ELR (cell line): Measurements from ENCODE around the gene TMEM62.
A peak's percentile ranks its signal among the peaks of the same experiment; 100 is the strongest.
"Not testable (repeated sequence)": the region's sequence is repeated elsewhere in the genome, so short reads cannot be mapped to it uniquely, and the experiment has no call there.

Source experiments
- DNase-seq: peaks from one replicate; pipeline ENCODE4 v3.0.0-alpha.2; 2015; ENCODE audit warnings: low read depth

TMEM62 gene

GRCh38 chr15:43210172-43210745, 76.9 kb downstream of the TMEM62 start:
- DNase-seq = no peak

- no peak for DNase-seq
Observed at GRCh38 chr15:43210807-43211206, 77.4 kb downstream of the TMEM62 start.

- no peak for DNase-seq
Observed at GRCh38 chr15:43211224-43211735, 77.9 kb downstream of the TMEM62 start.

- DNase-seq = no peak
Observed at GRCh38 chr15:43212299-43212698, 78.9 kb downstream of the TMEM62 start.

- no peak for DNase-seq
Observed at GRCh38 chr15:43212951-43213350, 79.6 kb downstream of the TMEM62 start.

GRCh38 chr15:43213466-43213865, 80.1 kb downstream of the TMEM62 start:
- DNase-seq = no peak

GRCh38 chr15:43214169-43214568, 80.8 kb downstream of the TMEM62 start:
- no peak for DNase-seq

- no peak for DNase-seq
Observed at GRCh38 chr15:43214592-43215295, 81.4 kb downstream of the TMEM62 start.

- peak; percentile 47 for DNase-seq
Observed at GRCh38 chr15:43215961-43216360, 82.6 kb downstream of the TMEM62 start.

GRCh38 chr15:43218908-43219706, 85.7 kb downstream of the TMEM62 start:
- DNase-seq = peak; percentile 42

- no peak for DNase-seq
Observed at GRCh38 chr15:43219929-43220928, 86.8 kb downstream of the TMEM62 start.

GRCh38 chr15:43220991-43221403, 87.6 kb downstream of the TMEM62 start, which contains the start of gene EPB42:
Gene EPB42, minus strand, starts transcription at chr15:43221018. Its CDS starts 193 bp downstream, at chr15:43220825.
- no peak for DNase-seq

- no peak for DNase-seq
Observed at GRCh38 chr15:43221422-43221821, 88.0 kb downstream of the TMEM62 start.

- peak; percentile 79 for DNase-seq
Observed at GRCh38 chr15:43225201-43225949, 92.0 kb downstream of the TMEM62 start.

GRCh38 chr15:43225950-43226255, 92.5 kb downstream of the TMEM62 start:
- not testable (repeated sequence) for DNase-seq

- no peak for DNase-seq
Observed at GRCh38 chr15:43226436-43227305, 93.3 kb downstream of the TMEM62 start.

GRCh38 chr15:43229977-43230376, 96.6 kb downstream of the TMEM62 start:
- DNase-seq = no peak

GRCh38 chr15:43230640-43231115, 97.3 kb downstream of the TMEM62 start:
- DNase-seq = peak; percentile 15

GRCh38 chr15:43232289-43232874, 99.0 kb downstream of the TMEM62 start:
- no peak for DNase-seq
